ENCODE results near the gene PLCD4.

The PLCD4 gene

GRCh38 chr2:218655751-218656150 is 48.1 kb downstream of the PLCD4 start:
- H3K36me3 ChIP-seq (ENCODE audit: control insufficient read depth, insufficient read depth, low read length): no peaks in the 10 kb centered on the region
- H3K9me3 ChIP-seq (ENCODE audit: control insufficient read depth, low read length): no peaks in the 10 kb centered on the region
- H3K27me3 ChIP-seq (ENCODE audit: control insufficient read depth, insufficient read depth, low read length): no peaks in the 10 kb centered on the region
- H3K4me3 ChIP-seq (ENCODE audit: low read length): no peak overlapping the region
- no peaks in the 10 kb centered on the region for H3K4me1 ChIP-seq (ENCODE audit: control insufficient read depth, insufficient read depth, low read length)
- H3K9ac ChIP-seq (ENCODE audit: low read length): no peak overlapping the region

GRCh38 chr2:218658671-218659257 is 51.1 kb downstream of the PLCD4 start:
- Histone ChIP-seq H3K4me1 (ENCODE audit: control insufficient read depth, insufficient read depth, low read length) (no peaks in the 10 kb centered on the region), H3K9me3 (ENCODE audit: control insufficient read depth, low read length) (no peaks in the 10 kb centered on the region), H3K4me3 (ENCODE audit: low read length) (peak overlapping the region; percentile 61), H3K27me3 (ENCODE audit: control insufficient read depth, insufficient read depth, low read length) (no peaks in the 10 kb centered on the region), H3K36me3 (ENCODE audit: control insufficient read depth, insufficient read depth, low read length) (peaks cover 5% of the 10 kb centered on the region), H3K9ac (ENCODE audit: low read length) (peak overlapping the region; percentile 74)

- Histone ChIP-seq H3K4me1 (ENCODE audit: control insufficient read depth, insufficient read depth, low read length) (no peaks in the 10 kb centered on the region), H3K9ac (ENCODE audit: low read length) (peak within 1 kb of the TSS; percentile 74), H3K27me3 (ENCODE audit: control insufficient read depth, insufficient read depth, low read length) (no peaks in the 10 kb centered on the region), H3K36me3 (ENCODE audit: control insufficient read depth, insufficient read depth, low read length) (peaks cover 8% of the 10 kb centered on the region), H3K9me3 (ENCODE audit: control insufficient read depth, low read length) (no peaks in the 10 kb centered on the region), H3K4me3 (ENCODE audit: low read length) (peak within 1 kb of the TSS; percentile 61)
These were observed 51.7 kb downstream of the PLCD4 start, which contains the start of the genes BCS1L and ZNF142 for GRCh38 chr2:218659258-218659987. Gene BCS1L, plus strand, starts transcription at chr2:218659683. Its CDS starts 1,305 bp downstream, at chr2:218660988. Gene ZNF142, minus strand, starts transcription at chr2:218659623. Its CDS starts 3,194 bp downstream, at chr2:218656429.

GRCh38 chr2:218659988-218660358 is 52.3 kb downstream of the PLCD4 start:
- H3K4me1 ChIP-seq (ENCODE audit: control insufficient read depth, insufficient read depth, low read length): no peaks in the 10 kb centered on the region
- H3K4me3 ChIP-seq (ENCODE audit: low read length): peak overlapping the region; percentile 61
- peaks cover 12% of the 10 kb centered on the region for H3K36me3 ChIP-seq (ENCODE audit: control insufficient read depth, insufficient read depth, low read length)
- H3K27me3 ChIP-seq (ENCODE audit: control insufficient read depth, insufficient read depth, low read length): no peaks in the 10 kb centered on the region
- no peaks in the 10 kb centered on the region for H3K9me3 ChIP-seq (ENCODE audit: control insufficient read depth, low read length)
- peak overlapping the region; percentile 74 for H3K9ac ChIP-seq (ENCODE audit: low read length)

GRCh38 chr2:218662377-218662776 is 54.7 kb downstream of the PLCD4 start:
- no peaks in the 10 kb centered on the region for H3K9me3 ChIP-seq (ENCODE audit: control insufficient read depth, low read length)
- H3K4me1 ChIP-seq (ENCODE audit: control insufficient read depth, insufficient read depth, low read length): no peaks in the 10 kb centered on the region
- no peak overlapping the region for H3K9ac ChIP-seq (ENCODE audit: low read length)
- no peak overlapping the region for H3K4me3 ChIP-seq (ENCODE audit: low read length)
- no peaks in the 10 kb centered on the region for H3K27me3 ChIP-seq (ENCODE audit: control insufficient read depth, insufficient read depth, low read length)
- peaks cover 12% of the 10 kb centered on the region for H3K36me3 ChIP-seq (ENCODE audit: control insufficient read depth, insufficient read depth, low read length)

- Histone ChIP-seq H3K4me1 (ENCODE audit: control insufficient read depth, insufficient read depth, low read length) (no peaks in the 10 kb centered on the region), H3K36me3 (ENCODE audit: control insufficient read depth, insufficient read depth, low read length) (peaks cover 12% of the 10 kb centered on the region), H3K9me3 (ENCODE audit: control insufficient read depth, low read length) (no peaks in the 10 kb centered on the region)
These were observed 55.1 kb downstream of the PLCD4 start for GRCh38 chr2:218662827-218663226.

GRCh38 chr2:218663901-218664300 is 56.2 kb downstream of the PLCD4 start:
- H3K4me1 ChIP-seq (ENCODE audit: control insufficient read depth, insufficient read depth, low read length): no peaks in the 10 kb centered on the region
- peaks cover 16% of the 10 kb centered on the region for H3K36me3 ChIP-seq (ENCODE audit: control insufficient read depth, insufficient read depth, low read length)
- H3K9ac ChIP-seq (ENCODE audit: low read length): no peak overlapping the region
- no peak overlapping the region for H3K4me3 ChIP-seq (ENCODE audit: low read length)
- no peaks in the 10 kb centered on the region for H3K9me3 ChIP-seq (ENCODE audit: control insufficient read depth, low read length)
- no peaks in the 10 kb centered on the region for H3K27me3 ChIP-seq (ENCODE audit: control insufficient read depth, insufficient read depth, low read length)

More at GRCh38 chr2:218662827-218663226, 55.1 kb downstream of the PLCD4 start:
- H3K4me3 ChIP-seq (ENCODE audit: low read length): no peak overlapping the region
- H3K27me3 ChIP-seq (ENCODE audit: control insufficient read depth, insufficient read depth, low read length): no peaks in the 10 kb centered on the region
- H3K9ac ChIP-seq (ENCODE audit: low read length): no peak overlapping the region

- no peak overlapping the region for H3K4me3 ChIP-seq (ENCODE audit: low read length)
- H3K9ac ChIP-seq (ENCODE audit: low read length): no peak overlapping the region
- H3K27me3 ChIP-seq (ENCODE audit: control insufficient read depth, insufficient read depth, low read length): no peaks in the 10 kb centered on the region
- H3K36me3 ChIP-seq (ENCODE audit: control insufficient read depth, insufficient read depth, low read length): peaks cover 16% of the 10 kb centered on the region
- H3K4me1 ChIP-seq (ENCODE audit: control insufficient read depth, insufficient read depth, low read length): no peaks in the 10 kb centered on the region
- H3K9me3 ChIP-seq (ENCODE audit: control insufficient read depth, low read length): no peaks in the 10 kb centered on the region
These were observed 57.0 kb downstream of the PLCD4 start for GRCh38 chr2:218664653-218665052.

- Histone ChIP-seq H3K27me3 (ENCODE audit: control insufficient read depth, insufficient read depth, low read length) (no peaks in the 10 kb centered on the region), H3K9ac (ENCODE audit: low read length) (peak overlapping the region; percentile 67), H3K36me3 (ENCODE audit: control insufficient read depth, insufficient read depth, low read length) (peaks cover 3% of the 10 kb centered on the region), H3K9me3 (ENCODE audit: control insufficient read depth, low read length) (no peaks in the 10 kb centered on the region), H3K4me1 (ENCODE audit: control insufficient read depth, insufficient read depth, low read length) (peaks cover 3% of the 10 kb centered on the region), H3K4me3 (ENCODE audit: low read length) (peak overlapping the region; percentile 86)
These were observed 63.5 kb downstream of the PLCD4 start for GRCh38 chr2:218671097-218671653.

GRCh38 chr2:218671654-218672566 is 64.2 kb downstream of the PLCD4 start, which contains the start of the genes RNF25 and STK36:
Gene RNF25, minus strand, starts transcription at chr2:218672002. Its CDS starts 32 bp downstream, at chr2:218671970.
Gene STK36, plus strand, starts transcription at chr2:218672086. Its CDS starts 744 bp downstream, at chr2:218672830.
- Histone ChIP-seq H3K9me3 (ENCODE audit: control insufficient read depth, low read length) (no peaks in the 10 kb centered on the region), H3K36me3 (ENCODE audit: control insufficient read depth, insufficient read depth, low read length) (peaks cover 3% of the 10 kb centered on the region), H3K4me3 (ENCODE audit: low read length) (peak within 1 kb of the TSS; percentile 86), H3K27me3 (ENCODE audit: control insufficient read depth, insufficient read depth, low read length) (no peaks in the 10 kb centered on the region), H3K4me1 (ENCODE audit: control insufficient read depth, insufficient read depth, low read length) (peaks cover 3% of the 10 kb centered on the region), H3K9ac (ENCODE audit: low read length) (peak within 1 kb of the TSS; percentile 67)

GRCh38 chr2:218679119-218679518 is 71.4 kb downstream of the PLCD4 start:
- Histone ChIP-seq H3K36me3 (ENCODE audit: control insufficient read depth, insufficient read depth, low read length) (peaks cover 7% of the 10 kb centered on the region), H3K27me3 (ENCODE audit: control insufficient read depth, insufficient read depth, low read length) (no peaks in the 10 kb centered on the region), H3K4me3 (ENCODE audit: low read length) (no peak overlapping the region), H3K9me3 (ENCODE audit: control insufficient read depth, low read length) (no peaks in the 10 kb centered on the region), H3K4me1 (ENCODE audit: control insufficient read depth, insufficient read depth, low read length) (no peaks in the 10 kb centered on the region), H3K9ac (ENCODE audit: low read length) (no peak overlapping the region)
